ENCODE results near the gene ACTL7A. TPM values are rescaled to one million over a fixed set of nuclear protein-coding genes. Genes with fewer than 3 reads are reported as not detected.
"Not testable (repeated sequence)": the region's sequence is repeated elsewhere in the genome, so short reads cannot be mapped to it uniquely, and the experiment has no call there.

The ACTL7A gene
- total and polyA plus RNA-seq, 9 donors: not detected

DNA sequence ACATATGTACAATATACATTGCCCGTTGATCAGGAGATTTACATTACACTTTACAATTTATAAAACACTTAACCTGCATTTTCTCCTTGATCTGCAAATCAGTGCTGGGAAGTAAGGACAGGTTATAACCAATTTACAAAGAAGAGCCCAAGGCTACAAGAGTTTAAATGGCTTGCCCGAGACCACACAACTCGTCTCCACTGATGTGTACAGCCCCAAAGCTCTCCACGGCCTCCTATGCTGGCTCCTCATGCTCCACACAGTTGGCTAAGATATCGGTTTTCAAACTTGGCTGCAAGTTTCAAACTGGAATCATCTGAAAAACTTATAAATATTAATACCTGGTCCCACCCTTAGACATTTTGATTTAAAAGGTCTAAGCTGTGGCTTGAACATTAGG, 16.6 kb upstream of the ACTL7A start:
- H3K4me3 ChIP-seq (ENCODE audit: low read length): no peak overlapping the region
- DNase-seq: peak; percentile 30
- H3K27ac ChIP-seq (ENCODE audit: low read length): no peak overlapping the region
- no peaks in the 10 kb centered on the region for H3K27me3 ChIP-seq (ENCODE audit: control insufficient read depth, insufficient read depth, low read length)
- WGBS (ENCODE audit: insufficient coverage): 35% methylated on average over 3 of the region's 5 CpGs
- H3K36me3 ChIP-seq (ENCODE audit: control insufficient read depth, insufficient read depth, low read length): no peaks in the 10 kb centered on the region
- H3K4me1 ChIP-seq (ENCODE audit: control insufficient read depth, insufficient read depth, low read length): no peaks in the 10 kb centered on the region
- no peaks in the 10 kb centered on the region for H3K9me3 ChIP-seq (replicated peaks; ENCODE audit: control insufficient read depth, low read depth, low read length)

DNA sequence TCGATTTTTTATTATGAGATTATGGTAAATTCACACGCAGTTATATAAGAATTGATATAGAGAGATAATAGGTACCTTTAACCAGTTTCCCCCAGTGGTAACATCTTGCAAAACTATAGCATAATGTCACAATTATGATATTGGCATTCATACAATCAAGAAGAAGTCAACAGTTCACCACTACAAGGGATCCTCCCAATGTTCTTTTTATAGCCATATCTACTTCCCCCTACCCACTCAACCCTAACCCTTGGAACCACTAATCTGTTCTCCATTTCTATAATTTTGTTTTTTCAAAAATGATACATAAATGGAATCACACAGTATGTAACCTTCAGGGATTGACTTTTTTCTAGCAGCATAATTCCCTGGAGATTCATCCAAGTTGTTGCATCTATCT, 16.1 kb upstream of the ACTL7A start:
- Histone ChIP-seq H3K4me1 (ENCODE audit: control insufficient read depth, insufficient read depth, low read length) (no peaks in the 10 kb centered on the region), H3K27ac (ENCODE audit: low read length) (no peak overlapping the region), H3K27me3 (ENCODE audit: control insufficient read depth, insufficient read depth, low read length) (no peaks in the 10 kb centered on the region), H3K9me3 (replicated peaks; ENCODE audit: control insufficient read depth, low read depth, low read length) (no peaks in the 10 kb centered on the region), H3K36me3 (ENCODE audit: control insufficient read depth, insufficient read depth, low read length) (no peaks in the 10 kb centered on the region), H3K4me3 (ENCODE audit: low read length) (no peak overlapping the region)
- no CpG with 5 or more reads among the region's 2 CpGs for WGBS (ENCODE audit: insufficient coverage)
- DNase-seq: no peak

DNA sequence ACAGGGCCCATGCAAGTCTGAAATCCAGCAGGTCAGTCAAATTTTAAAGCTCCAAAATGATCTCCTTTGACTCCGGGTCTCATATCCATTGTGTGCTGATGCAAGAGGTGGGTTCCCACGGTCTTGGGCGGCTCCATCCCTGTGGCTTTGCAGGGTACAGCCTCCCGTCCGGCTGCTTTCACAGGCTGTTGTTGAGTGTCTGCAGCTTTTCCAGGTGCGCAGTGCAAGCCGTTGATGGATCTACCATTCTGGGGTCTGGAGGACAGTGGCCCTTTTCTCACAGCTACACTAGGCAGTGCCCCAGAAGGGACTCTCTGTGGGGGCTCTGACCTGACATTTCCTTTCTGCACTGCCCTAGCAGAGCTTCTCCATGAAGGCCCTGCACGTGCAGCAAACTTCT, 13.8 kb upstream of the ACTL7A start:
- H3K27me3 ChIP-seq (ENCODE audit: control insufficient read depth, insufficient read depth, low read length); H3K36me3 ChIP-seq (ENCODE audit: control insufficient read depth, insufficient read depth, low read length); DNase-seq; H3K4me3 ChIP-seq (ENCODE audit: low read length); H3K9me3 ChIP-seq (replicated peaks; ENCODE audit: control insufficient read depth, low read depth, low read length); H3K27ac ChIP-seq (ENCODE audit: low read length); H3K4me1 ChIP-seq (ENCODE audit: control insufficient read depth, insufficient read depth, low read length): not testable (repeated sequence)
- 90% methylated on average over 8 of the region's 8 CpGs for WGBS (ENCODE audit: insufficient coverage)

DNA sequence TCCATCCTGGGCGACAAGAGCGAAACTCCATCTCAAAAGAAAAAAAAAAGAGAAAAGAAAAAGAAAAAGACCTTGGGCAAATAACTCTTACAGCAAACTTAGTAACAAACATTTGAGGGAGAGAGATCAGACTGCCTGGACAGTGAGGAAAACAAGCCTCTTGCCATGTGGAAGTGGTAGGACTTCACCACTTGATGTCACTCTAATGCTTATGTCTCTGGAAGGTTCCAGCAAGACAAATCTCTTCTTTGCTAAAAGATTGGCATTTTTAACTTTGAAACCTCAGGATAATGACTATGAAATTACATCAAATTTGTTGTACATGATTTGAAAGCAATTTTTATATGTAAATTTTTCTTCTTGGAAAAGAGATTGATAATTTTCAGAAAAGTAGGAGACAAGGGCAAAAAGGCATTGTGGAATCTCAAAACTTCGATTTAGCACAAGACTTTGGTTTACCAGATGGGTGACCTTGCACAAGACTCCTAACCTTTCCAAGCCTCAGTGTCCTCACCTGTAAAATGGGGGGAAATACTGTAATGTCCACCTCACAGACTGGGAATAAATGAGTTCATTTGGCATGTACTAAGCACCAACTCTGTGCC, 11.7 kb upstream of the ACTL7A start:
- DNase-seq: peak; percentile 31
- 100% methylated on average over 1 of the region's 3 CpGs for WGBS (ENCODE audit: insufficient coverage)
- no peaks in the 10 kb centered on the region for H3K9me3 ChIP-seq (replicated peaks; ENCODE audit: control insufficient read depth, low read depth, low read length)
- peaks cover 2% of the 10 kb centered on the region for H3K27me3 ChIP-seq (ENCODE audit: control insufficient read depth, insufficient read depth, low read length)
- no peaks in the 10 kb centered on the region for H3K4me1 ChIP-seq (ENCODE audit: control insufficient read depth, insufficient read depth, low read length)
- H3K27ac ChIP-seq (ENCODE audit: low read length): no peak overlapping the region
- no peak overlapping the region for H3K4me3 ChIP-seq (ENCODE audit: low read length)
- H3K36me3 ChIP-seq (ENCODE audit: control insufficient read depth, insufficient read depth, low read length): no peaks in the 10 kb centered on the region

DNA sequence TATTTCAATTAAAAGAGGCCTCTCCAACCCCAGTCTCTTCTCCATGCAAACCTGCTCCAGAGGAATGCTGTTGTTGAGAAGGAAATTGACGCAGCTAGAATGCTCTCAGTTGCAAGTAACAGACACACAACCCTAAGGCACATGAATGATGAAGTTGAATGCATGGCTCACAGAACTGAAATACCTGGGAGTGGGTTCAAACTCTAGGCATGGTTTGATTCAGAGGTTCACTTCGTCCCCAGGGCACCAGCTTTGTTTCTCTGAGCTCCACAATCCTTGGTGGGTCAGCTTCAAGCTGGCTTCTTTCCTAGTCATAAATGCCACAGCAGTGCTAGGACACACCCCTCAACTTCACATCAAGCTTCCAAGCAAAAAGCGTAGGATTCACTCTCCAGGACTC, 10.9 kb upstream of the ACTL7A start:
- no peak for DNase-seq
- no peaks in the 10 kb centered on the region for H3K36me3 ChIP-seq (ENCODE audit: control insufficient read depth, insufficient read depth, low read length)

DNA sequence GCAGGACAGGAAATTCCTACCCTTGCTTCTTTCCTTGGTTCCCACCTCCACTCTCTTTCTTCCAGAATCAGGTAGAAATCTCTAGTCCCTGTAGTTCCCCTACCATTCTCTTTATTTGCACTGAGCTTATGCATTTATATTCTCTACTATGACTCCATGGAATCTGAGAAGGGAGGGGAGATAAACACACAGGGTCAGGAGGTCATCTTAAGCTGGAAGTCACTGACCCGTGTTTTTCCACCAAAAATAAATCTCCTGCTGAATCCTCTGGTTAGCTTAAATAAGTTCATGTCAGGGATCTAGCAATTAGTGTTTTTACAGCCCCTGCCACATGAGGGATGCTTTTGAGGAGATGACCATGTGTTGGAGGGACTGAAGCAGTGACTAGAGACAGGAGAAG, 10.0 kb upstream of the ACTL7A start:
- no peak overlapping the region for H3K4me3 ChIP-seq (ENCODE audit: low read length)
- no peaks in the 10 kb centered on the region for H3K36me3 ChIP-seq (ENCODE audit: control insufficient read depth, insufficient read depth, low read length)
- WGBS (ENCODE audit: insufficient coverage): no CpG with 5 or more reads among the region's 1 CpG
- no peaks in the 10 kb centered on the region for H3K9me3 ChIP-seq (replicated peaks; ENCODE audit: control insufficient read depth, low read depth, low read length)
- no peak overlapping the region for H3K27ac ChIP-seq (ENCODE audit: low read length)
- H3K4me1 ChIP-seq (ENCODE audit: control insufficient read depth, insufficient read depth, low read length): no peaks in the 10 kb centered on the region
- no peak for DNase-seq
- peaks cover 2% of the 10 kb centered on the region for H3K27me3 ChIP-seq (ENCODE audit: control insufficient read depth, insufficient read depth, low read length)

More for the DNA sequence above, 10.9 kb upstream of the ACTL7A start:
- Histone ChIP-seq H3K4me3 (ENCODE audit: low read length) (no peak overlapping the region), H3K9me3 (replicated peaks; ENCODE audit: control insufficient read depth, low read depth, low read length) (no peaks in the 10 kb centered on the region), H3K27ac (ENCODE audit: low read length) (no peak overlapping the region), H3K27me3 (ENCODE audit: control insufficient read depth, insufficient read depth, low read length) (peaks cover 2% of the 10 kb centered on the region), H3K4me1 (ENCODE audit: control insufficient read depth, insufficient read depth, low read length) (no peaks in the 10 kb centered on the region)
- WGBS (ENCODE audit: insufficient coverage): 59% methylated on average over 2 of the region's 3 CpGs

DNA sequence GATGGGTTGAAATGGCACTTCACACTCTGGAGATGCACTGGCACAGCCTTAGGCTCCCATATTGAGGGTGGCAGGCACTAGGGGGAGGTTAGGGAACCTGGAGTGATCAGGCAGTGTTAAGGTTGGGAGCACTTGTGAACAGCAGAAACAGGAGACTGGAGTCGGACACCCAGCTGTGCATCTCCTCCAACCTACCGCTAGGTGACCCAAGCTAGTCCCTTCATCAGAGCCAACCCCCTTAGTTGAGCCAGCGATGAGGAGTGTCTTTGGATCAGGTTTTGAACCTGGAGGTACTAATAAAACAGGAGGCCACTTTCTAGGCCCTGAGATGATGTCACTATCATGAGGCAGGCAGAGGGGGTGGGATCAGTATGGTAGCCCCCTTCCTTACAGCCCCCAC, 8.0 kb upstream of the ACTL7A start:
- WGBS (ENCODE audit: insufficient coverage): 92% methylated on average over 2 of the region's 3 CpGs
- no peaks in the 10 kb centered on the region for H3K4me1 ChIP-seq (ENCODE audit: control insufficient read depth, insufficient read depth, low read length)
- no peak for DNase-seq

DNA sequence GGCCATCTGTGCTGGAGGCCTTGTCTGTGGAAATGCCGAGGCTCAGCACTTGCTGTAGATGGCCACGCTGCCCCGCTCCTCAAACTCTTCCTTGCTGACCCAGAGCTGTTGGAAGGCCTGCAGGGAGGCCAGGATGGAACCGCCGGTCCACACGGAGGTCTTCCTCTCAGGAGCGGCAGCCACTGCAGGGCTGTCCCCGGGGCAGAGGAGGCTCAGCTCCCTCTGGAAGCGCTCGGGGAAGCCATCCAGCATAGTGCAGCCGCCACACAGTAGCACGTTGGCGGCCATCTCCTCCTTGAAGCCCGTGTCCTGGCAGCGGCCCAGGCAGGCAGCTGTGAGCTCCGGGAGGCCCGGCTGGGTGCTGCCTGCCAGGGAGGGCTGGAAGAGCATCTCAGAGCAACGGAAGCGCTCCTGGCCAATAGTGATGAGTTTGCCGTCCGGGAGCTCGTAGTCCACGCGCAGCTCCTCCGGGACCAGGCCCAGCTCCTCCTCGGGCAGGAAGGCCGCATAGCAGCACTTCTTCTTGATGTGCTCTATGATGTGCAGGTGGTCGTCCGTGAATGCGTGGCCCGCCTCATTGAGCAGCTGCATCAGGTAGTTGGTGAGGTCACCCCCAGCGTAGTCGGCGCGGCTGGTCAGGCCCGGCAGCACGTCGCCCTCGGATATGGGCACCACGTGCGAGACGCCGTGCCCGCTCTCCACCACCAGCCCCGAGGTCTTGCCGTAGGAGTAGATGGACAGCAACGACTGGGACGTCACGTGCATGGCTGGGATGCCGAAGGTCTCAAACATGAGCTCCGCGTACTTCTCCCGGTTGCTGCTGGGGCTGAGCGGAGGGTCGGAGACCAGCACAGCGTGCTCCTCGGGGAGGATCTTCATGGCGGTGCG, 7.2 kb upstream of the ACTL7A start:
- peaks cover 2% of the 10 kb centered on the region for H3K27me3 ChIP-seq (ENCODE audit: control insufficient read depth, insufficient read depth, low read length)
- whole genome bisulfite sequencing (ENCODE audit: insufficient coverage): 83% methylated on average over 59 of the region's 59 CpGs
- DNase-seq: peak; percentile 25
- H3K4me1 ChIP-seq (ENCODE audit: control insufficient read depth, insufficient read depth, low read length): no peaks in the 10 kb centered on the region
- H3K4me3 ChIP-seq (ENCODE audit: low read length): no peak overlapping the region
- H3K9me3 ChIP-seq (replicated peaks; ENCODE audit: control insufficient read depth, low read depth, low read length): no peaks in the 10 kb centered on the region
- no peak overlapping the region for H3K27ac ChIP-seq (ENCODE audit: low read length)
- no peaks in the 10 kb centered on the region for H3K36me3 ChIP-seq (ENCODE audit: control insufficient read depth, insufficient read depth, low read length)

More for the DNA sequence above, 8.0 kb upstream of the ACTL7A start:
- Histone ChIP-seq H3K27ac (ENCODE audit: low read length) (no peak overlapping the region), H3K4me3 (ENCODE audit: low read length) (no peak overlapping the region), H3K36me3 (ENCODE audit: control insufficient read depth, insufficient read depth, low read length) (no peaks in the 10 kb centered on the region), H3K27me3 (ENCODE audit: control insufficient read depth, insufficient read depth, low read length) (peaks cover 2% of the 10 kb centered on the region), H3K9me3 (replicated peaks; ENCODE audit: control insufficient read depth, low read depth, low read length) (no peaks in the 10 kb centered on the region)

DNA sequence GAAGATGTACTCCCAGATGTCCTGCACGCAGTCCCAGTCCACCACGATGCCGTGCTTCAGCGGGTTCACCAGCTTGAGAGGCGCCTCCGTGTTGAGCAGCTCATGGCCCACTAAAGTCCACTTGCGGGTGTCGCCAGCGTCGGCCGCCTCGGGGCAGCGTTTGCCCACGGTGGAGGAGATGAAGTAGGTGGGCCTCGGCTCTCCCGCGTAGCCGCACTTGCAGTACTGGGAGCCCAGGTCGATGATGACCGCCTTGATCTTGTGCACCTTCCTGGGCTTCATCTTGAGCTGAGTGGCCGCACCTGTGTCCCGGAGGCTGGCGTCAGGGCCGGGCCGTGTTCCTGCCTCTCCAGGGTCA, 6.6 kb upstream of the ACTL7A start:
- 98% methylated on average over 24 of the region's 25 CpGs for WGBS (ENCODE audit: insufficient coverage)
- Histone ChIP-seq H3K4me1 (ENCODE audit: control insufficient read depth, insufficient read depth, low read length) (no peaks in the 10 kb centered on the region), H3K27ac (ENCODE audit: low read length) (no peak overlapping the region), H3K4me3 (ENCODE audit: low read length) (no peak overlapping the region), H3K27me3 (ENCODE audit: control insufficient read depth, insufficient read depth, low read length) (peaks cover 2% of the 10 kb centered on the region), H3K36me3 (ENCODE audit: control insufficient read depth, insufficient read depth, low read length) (no peaks in the 10 kb centered on the region), H3K9me3 (replicated peaks; ENCODE audit: control insufficient read depth, low read depth, low read length) (no peaks in the 10 kb centered on the region)
- DNase-seq: no peak

DNA sequence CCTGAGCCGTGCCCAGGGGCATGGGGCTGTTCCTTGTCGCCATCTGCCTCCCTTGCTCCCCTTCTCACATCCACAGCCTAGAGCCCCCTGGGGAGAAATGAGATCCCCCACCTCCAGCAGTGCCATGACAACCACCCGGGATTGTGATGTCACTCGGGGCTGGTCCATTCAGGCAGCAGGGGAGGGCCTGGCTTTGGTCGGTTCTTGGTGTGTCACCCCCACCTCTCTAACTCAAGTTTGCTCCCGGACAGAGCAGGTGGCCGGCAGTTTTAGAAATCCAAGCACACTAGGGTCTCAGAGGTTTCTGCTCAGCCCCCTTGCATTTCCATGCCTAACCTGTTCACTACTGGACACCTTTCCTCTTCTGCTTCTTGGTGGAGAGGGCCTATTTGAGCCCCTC, 6.2 kb upstream of the ACTL7A start, which contains the start of gene ACTL7B:
ACTL7B (minus strand) TSS at position 99 of the 400 bp plus-strand sequence; CDS start at position 43, 56 bp downstream.
- WGBS (ENCODE audit: insufficient coverage): 81% methylated on average over 6 of the region's 7 CpGs
- H3K9me3 ChIP-seq (replicated peaks; ENCODE audit: control insufficient read depth, low read depth, low read length): no peaks in the 10 kb centered on the region
- H3K27me3 ChIP-seq (ENCODE audit: control insufficient read depth, insufficient read depth, low read length): peaks cover 2% of the 10 kb centered on the region
- no peaks in the 10 kb centered on the region for H3K4me1 ChIP-seq (ENCODE audit: control insufficient read depth, insufficient read depth, low read length)
- no peak within 1 kb of the TSS for H3K27ac ChIP-seq (ENCODE audit: low read length)
- H3K36me3 ChIP-seq (ENCODE audit: control insufficient read depth, insufficient read depth, low read length): no peaks in the 10 kb centered on the region
- no peak for DNase-seq
- no peak within 1 kb of the TSS for H3K4me3 ChIP-seq (ENCODE audit: low read length)

Measured in muscle of leg (tissue), 11 donors.